Measurements from ENCODE around the gene STXBP5. TPM values are rescaled to one million over a fixed set of nuclear protein-coding genes. Genes with fewer than 3 reads are reported as not detected.

STXBP5 gene
- total and polyA plus RNA-seq, 9 of the 15 experiments (the other 6 are each of a cell fraction or from before 2014, with no cell fraction given), result 23.3 to 172 (median 71.5) TPM

- TF ChIP-seq FIP1L1 (IDR thresholded peaks at IDR 0.05; ENCODE audit: low read depth, low read length, poor library complexity, severe bottlenecking) (no peak), ARID4B (CRISPR knock-in tag; IDR thresholded peaks at IDR 0.05) (no peak), ZFX (CRISPR knock-in tag; IDR thresholded peaks at IDR 0.05) (no peak), ZNF134 (CRISPR knock-in tag; conservative IDR thresholded peaks at IDR 0.05) (no peak), TEAD4 (IDR thresholded peaks at IDR 0.05; ENCODE audit: low read length) (peak; percentile 26; the same call in 1 of the 2 replicates), TEAD4 (CRISPR knock-in tag; IDR thresholded peaks at IDR 0.05; ENCODE audit: borderline replicate concordance) (no peak), KDM1A (IDR thresholded peaks at IDR 0.05) (no peak), SMARCE1 (IDR thresholded peaks at IDR 0.05) (0 out of 2 replicates have a peak, but pooled peaks have one; percentile 26), ZNF75A (CRISPR knock-in tag; IDR thresholded peaks at IDR 0.05) (no peak), ZNF699 (CRISPR knock-in tag; IDR thresholded peaks at IDR 0.05; ENCODE audit: insufficient replicate concordance) (no peak), NEUROD1 (IDR thresholded peaks at IDR 0.05; ENCODE audit: borderline replicate concordance, low read depth, low read length, partially characterized antibody) (no peak), ZBTB9 (CRISPR knock-in tag; IDR thresholded peaks at IDR 0.05) (no peak), E2F3 (CRISPR knock-in tag; IDR thresholded peaks at IDR 0.05) (no peak), ZBTB26 (CRISPR knock-in tag; IDR thresholded peaks at IDR 0.05) (no peak), ZNF644 (tag; IDR thresholded peaks at IDR 0.05; ENCODE audit: low read depth) (peak; percentile 81), SP1 (CRISPR knock-in tag; IDR thresholded peaks at IDR 0.05) (peak; percentile 38; the same call in 1 of the 2 replicates), TBP (optimal IDR thresholded peaks at IDR 0.05; ENCODE audit: low read depth, low read length) (peak; percentile 56), DDX20 (tag; IDR thresholded peaks at IDR 0.05; ENCODE audit: low read depth) (no peak), ZNF512 (tag; IDR thresholded peaks at IDR 0.05) (no peak), ZBTB8A (IDR thresholded peaks at IDR 0.05; ENCODE audit: partially characterized antibody) (peak; percentile 13)
Measured at GRCh38 chr6:147201885-147202515, 2.2 kb upstream of the STXBP5 start (continued).

Measured in K562 (cell line).